HCEC 1CT (cell line): ENCODE measurements around the gene HSDL2.
"Not testable (repeated sequence)": the region's sequence is repeated elsewhere in the genome, so short reads cannot be mapped to it uniquely, and the experiment has no call there.

Experiments used
- DNase-seq: peaks from one replicate; pipeline ENCODE4 v3.0.0-alpha.2; 2017

Gene HSDL2

DNA sequence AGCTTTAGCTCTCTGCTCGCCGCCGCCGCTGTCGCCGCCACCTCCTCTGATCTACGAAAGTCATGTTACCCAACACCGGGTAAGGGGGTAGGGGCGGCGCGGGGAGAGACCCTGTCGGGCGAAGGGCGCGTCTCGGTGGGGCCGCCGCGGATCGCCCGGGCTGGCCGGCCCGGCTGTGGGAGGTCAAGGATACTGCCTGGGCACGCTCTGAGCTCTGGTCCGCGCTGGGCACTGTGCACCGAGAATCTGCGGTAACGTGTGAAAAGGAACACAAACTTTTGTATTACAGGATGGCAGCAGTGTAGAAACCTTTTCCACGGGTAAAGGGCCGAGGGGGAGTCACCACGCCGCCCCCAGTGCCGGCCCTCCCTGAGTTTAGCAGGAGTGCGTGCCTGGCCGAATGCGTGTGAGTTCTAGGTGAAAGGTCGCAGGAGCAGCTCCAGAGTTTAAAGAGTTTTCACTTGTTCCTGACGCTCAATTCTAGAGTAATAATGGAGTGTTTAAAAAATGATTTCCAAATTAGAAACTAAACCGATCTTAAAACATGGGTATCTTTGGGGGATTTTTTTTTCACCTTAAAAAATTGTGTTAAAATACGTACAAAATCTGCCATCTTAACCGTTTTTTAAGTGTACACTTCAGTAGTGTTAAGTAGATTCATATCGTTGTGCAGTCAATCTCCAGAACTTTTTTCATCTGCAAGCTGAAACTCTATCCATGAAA, at the start of gene HSDL2:
HSDL2 (plus strand) TSS at position 7 of the 723 bp plus-strand sequence; CDS start at position 63, 56 bp downstream.
- peak; percentile 37 for DNase-seq

- DNase-seq, result no peak
Measured at GRCh38 chr9:112331674-112331952, 48.3 kb upstream of the HSDL2 start.

DNA sequence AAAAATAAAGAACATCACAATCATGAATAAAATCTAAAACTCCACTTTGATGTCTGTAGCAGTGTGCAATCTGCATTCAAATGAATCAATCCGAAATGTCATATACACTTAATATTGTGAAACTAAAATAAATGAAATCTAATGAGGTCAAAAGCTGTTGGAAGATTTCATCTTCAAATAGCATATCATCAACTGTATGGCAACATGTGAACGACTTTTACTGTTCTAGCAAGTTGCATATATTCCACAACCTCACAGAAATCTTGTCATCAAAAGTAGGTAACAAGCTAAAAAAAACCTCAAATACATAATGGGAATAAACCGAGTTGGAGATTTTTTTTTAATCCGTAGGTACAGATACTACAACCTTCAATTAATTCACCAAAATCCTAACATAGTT, 47.7 kb upstream of the HSDL2 start:
- no peak for DNase-seq

DNA sequence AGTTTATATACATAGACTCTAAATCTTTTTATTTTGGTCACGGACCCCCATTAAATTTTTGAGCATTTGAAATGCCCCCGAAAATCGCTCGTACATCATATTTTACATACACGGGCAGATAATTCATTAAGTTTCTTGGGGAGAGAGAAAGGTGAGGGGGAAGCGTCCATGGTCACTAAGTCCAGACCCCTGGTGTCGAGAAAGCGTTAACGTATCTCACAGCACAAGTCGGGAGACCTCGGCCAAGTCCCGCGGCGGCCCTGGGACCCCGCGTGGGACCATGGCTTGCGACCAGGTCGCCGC, 47.3 kb upstream of the HSDL2 start:
- no peak for DNase-seq

DNA sequence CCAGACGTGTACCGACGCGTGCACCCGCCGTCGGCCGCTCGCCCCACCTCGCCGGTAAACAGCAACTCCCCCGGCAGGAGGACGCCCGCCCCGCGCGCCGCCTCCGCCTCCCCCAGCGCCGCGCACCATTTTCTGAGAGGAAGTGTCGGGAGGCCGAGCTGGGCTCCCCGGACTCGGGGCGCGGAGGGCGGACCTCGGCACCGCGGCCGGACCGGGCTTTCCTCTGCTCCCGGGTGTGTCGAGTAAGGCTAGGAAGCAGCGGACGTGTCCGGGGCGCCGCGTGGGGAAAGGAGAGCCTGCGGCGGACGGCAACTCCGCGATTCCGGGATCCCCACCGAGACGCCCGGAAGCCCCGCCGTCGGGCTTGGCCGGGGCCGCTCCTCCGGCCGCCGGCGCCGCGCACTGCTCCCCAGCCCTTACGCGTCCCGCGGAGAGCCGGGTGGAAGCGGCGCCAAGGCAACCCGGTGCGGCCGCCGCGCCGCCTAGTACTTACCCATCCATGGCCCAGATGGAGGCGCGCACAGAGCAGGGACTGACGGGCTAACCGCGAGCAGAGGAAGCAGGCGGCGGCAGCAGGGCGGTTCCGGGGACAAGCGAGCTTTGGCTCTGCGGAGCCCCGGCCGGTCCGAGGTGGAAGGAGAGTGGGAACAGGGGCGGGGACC, 46.8 kb upstream of the HSDL2 start, which contains the start of gene PTBP3:
PTBP3 (minus strand) TSS at position 643 of the 662 bp plus-strand sequence. CDS start 35,754 bp downstream, outside the sequence.
- DNase-seq, result peak; percentile 71

- DNase-seq, result peak; percentile 95
Measured at GRCh38 chr9:112333639-112334431, 46.1 kb upstream of the HSDL2 start.

DNA sequence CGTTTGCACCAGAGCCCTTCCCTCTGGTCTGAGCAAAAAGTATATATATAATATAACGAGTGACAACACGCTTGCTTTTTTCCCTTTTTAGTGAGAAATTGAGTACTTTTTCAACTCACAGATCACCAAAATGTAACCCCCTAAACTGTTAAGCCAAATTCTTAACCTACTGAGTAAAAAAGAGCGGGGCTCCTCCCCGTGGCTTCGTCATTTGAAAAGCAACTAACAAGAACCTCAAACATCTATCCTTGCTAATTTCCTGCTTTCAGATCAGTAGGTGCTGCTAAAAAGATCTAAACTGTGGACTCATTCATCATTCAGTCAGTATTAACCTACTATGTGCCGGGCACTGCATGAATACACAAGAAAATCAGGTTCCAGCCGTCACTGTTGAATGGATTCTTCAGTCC, 45.5 kb upstream of the HSDL2 start:
- DNase-seq, result peak; percentile 32

DNA sequence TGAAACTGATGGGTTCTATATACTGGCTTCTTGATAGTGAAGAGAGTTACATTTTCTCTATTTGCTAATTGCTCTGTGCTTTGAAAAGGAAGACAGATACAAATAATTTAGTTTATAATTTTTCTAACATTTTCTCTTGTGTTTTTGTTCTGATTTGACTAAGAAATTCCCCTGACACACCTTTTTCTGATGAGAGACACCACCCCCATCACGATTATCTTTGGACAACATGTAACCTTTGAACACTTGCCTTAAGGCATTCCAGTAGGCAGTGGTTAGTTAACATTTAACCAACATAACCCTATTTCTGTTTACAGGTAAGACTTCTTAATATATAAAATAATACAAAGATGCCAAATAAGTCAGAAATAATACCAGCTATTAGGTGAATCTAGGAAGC, 42.4 kb upstream of the HSDL2 start:
- no peak for DNase-seq

GRCh38 chr9:112338561-112338960, 41.3 kb upstream of the HSDL2 start:
- peak; percentile 52 for DNase-seq

DNA sequence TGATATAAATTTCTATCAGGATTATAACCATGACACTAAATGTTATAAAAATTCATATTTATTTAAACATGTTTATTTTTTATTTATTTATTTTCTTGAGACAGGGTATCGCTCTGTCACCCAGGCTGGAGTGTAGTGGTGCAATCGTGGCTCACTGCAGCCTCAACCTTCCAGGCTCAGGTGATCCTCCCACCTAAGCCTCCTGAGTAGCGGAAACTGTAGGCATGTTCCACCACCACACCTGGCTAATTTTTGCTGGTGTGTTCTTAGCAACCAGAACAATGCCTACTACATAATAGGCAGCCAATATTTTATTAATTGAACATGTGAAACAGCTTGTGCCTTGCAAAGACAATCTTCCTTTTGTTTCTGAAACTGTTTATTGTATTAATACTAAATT, 40.0 kb upstream of the HSDL2 start:
- no peak for DNase-seq

DNA sequence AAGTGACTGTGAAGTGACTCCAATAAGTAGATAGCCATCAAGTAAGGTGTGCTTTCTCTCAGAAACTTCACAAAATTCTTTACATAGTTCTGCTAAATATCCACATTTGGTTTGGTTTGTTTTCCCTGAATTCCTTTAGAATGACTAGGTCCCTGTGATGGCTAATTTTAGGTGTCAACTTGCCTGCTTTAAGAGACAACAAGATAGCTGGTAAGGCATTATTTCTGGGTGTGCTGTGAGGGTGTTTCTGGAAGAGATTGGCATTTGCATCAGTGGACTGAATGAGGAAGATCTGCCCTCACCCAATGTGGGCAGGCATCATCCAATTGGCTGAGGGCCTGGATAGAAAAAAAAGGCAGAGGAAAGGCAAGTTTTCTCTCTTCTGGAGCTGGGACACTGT, 38.2 kb upstream of the HSDL2 start:
- DNase-seq, result peak; percentile 48

- peak; percentile 63 for DNase-seq
Measured at GRCh38 chr9:112348257-112349007, 31.5 kb upstream of the HSDL2 start.

GRCh38 chr9:112349008-112349333, 30.9 kb upstream of the HSDL2 start:
- DNase-seq, result no peak

- no peak for DNase-seq
Measured at GRCh38 chr9:112351184-112351583, 28.7 kb upstream of the HSDL2 start.

- DNase-seq, result no peak
Measured at GRCh38 chr9:112352209-112352608, 27.7 kb upstream of the HSDL2 start.

DNA sequence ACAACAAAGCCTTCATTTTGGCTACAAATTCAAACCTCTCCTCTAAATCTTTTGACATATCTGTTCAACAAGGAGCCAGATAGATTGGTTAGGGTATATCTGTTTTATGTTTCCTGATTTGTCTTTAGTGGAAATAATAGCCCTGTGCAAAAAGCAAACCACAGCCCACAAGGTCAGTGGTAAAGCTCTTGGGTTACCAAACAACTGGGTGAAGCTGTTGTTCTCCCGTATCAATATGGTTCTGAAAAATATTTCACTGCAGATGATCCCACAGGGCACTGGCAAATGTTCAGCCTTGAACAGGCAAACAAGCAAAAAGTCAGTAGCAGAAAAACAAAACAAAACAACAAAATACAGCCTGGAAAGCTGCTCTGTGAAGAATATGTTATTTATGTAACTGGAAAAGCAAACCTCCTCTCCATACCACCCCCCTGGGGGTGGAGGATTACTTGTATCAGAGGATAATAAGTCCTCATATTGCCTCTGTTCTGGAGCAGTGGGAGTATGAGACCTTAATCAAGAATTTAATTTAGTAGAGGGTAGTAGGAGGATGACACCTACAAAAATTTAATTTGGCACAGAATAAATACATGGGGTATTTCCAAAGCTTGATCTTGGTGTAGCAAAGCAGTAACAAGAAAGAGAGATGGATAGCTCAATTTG, 25.7 kb upstream of the HSDL2 start:
- DNase-seq, result no peak

DNA sequence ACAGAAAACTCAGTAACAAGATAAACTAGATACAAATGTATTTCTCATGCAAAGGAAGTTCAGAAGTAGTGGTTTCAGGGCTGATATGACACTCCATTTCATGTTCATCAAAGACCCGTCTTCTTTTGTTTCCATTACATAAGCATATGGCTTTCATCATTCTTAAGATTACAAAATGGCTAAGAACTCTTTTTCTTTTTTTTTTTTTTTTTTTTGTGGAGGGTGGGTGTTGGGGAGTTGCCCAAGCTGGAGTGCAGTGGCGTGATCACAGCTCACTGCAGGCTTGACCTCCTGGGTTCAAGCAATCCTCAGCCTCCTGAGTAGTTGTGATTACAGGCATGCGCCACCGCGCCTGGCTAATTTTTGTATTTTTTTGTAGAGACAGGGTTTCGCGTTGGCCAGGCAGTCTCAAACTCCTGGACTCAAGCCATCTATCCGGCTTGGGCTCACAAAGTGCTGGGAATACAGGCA, 24.4 kb upstream of the HSDL2 start:
- DNase-seq, result no peak

DNA sequence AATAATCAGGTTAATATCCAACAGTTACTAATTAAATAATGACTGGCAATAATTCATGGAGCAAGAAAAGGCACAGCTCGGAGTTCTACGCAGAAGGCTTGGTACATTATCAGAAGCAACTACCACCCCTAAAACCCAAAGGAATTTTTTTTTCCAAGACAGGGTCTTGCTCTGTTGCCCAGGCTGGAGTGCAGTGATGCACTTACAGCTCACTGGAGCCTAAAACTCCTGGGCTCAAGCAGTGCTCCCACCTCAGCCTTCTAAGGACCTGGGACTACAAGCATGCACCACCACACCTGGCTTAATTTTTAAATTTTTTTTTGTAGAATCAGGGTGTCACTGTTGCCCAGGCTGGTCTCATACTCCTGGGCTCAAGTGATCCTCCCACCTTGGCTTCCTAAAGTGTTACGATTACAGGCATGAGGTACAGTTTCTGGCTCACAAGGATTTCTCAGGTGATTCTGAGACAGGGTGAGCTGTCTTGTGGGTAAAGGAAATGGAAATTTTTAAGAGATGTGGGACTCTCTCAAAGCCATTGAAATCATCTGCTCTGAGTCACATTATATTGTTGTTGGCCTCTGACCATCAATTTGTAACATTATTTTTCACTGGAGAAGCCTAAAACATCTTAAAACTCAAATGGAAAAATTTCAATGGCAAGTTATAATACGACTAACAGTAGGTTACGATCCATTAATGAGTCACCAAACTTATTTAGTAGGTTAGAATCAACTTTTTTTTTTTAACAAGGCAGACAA, 19.7 kb upstream of the HSDL2 start:
- peak; percentile 28 for DNase-seq

DNA sequence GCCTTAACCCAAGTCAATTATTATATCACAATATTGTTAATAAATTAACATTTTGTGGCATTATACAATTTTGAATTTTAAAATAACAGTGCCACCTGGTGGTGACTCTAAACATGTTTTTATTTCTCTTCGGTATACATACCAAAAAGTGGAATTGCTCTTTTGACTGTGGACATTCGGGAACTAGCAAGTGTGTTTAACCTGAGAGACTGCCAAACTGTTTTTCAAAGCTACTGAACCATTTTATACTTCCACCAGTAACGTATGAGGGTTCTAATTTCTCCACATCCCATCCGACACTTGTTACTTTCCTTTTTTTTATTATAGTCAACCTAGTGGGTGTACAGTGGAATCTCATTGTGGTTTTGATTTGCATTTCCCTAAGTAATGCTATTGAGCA, 18.3 kb upstream of the HSDL2 start:
- peak; percentile 43 for DNase-seq

- no peak for DNase-seq
Measured at GRCh38 chr9:112364761-112365160, 15.1 kb upstream of the HSDL2 start.

DNA sequence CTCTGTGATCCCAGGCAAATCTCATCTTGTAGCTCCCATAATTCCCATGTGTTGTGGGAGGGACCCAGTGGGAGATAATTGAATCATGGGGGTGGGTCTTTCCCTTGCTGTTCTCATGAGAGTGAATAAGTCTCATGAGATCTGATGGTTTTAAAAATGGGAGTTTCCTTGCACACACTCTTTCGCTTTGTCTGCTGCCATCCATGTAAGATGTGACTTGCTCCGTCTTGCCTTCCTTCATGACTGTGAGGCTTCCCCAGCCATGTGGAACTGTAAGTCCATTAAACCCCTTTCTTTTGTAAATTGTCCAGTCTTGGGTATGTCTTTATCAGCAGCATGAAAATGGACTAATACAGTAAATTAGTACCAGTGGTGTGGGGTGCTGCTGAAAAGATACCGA, 14.7 kb upstream of the HSDL2 start:
- DNase-seq, result not testable (repeated sequence)

- no peak for DNase-seq
Measured at GRCh38 chr9:112366591-112366990, 13.3 kb upstream of the HSDL2 start.
